Measurements from ENCODE around the gene CRYBG2.

DNA sequence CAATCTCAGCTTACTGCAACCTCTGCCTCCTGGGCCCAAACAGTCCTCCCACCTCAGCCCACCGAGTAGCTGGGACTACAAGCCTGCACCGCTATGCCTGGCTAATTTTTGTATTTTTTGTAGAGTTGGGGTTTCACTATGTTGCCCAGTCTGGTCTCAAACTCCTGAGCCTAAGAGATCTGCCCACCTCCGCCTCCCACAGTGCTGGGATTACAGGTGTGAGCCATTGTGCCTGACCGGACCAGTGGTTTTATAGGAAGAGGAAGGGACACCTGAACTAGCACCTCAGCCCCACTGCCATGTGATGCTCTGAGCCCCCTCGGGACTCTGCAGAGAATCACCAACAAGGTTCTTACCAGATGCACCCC, 4.1 kb downstream of the CRYBG2 start:
- TF ChIP-seq, protein P1, sequence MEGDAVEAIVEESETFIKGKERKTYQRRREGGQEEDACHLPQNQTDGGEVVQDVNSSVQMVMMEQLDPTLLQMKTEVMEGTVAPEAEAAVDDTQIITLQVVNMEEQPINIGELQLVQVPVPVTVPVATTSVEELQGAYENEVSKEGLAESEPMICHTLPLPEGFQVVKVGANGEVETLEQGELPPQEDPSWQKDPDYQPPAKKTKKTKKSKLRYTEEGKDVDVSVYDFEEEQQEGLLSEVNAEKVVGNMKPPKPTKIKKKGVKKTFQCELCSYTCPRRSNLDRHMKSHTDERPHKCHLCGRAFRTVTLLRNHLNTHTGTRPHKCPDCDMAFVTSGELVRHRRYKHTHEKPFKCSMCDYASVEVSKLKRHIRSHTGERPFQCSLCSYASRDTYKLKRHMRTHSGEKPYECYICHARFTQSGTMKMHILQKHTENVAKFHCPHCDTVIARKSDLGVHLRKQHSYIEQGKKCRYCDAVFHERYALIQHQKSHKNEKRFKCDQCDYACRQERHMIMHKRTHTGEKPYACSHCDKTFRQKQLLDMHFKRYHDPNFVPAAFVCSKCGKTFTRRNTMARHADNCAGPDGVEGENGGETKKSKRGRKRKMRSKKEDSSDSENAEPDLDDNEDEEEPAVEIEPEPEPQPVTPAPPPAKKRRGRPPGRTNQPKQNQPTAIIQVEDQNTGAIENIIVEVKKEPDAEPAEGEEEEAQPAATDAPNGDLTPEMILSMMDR (IDR thresholded peaks at IDR 0.05; ENCODE audit: low read depth, low read length) = no peak
- TF ChIP-seq POLR2A (IDR thresholded peaks at IDR 0.05; ENCODE audit: extremely low read depth, insufficient read length) (no peak), MYC (IDR thresholded peaks at IDR 0.05; ENCODE audit: low read depth, low read length) (no peak)
- TF ChIP-seq, protein P2, sequence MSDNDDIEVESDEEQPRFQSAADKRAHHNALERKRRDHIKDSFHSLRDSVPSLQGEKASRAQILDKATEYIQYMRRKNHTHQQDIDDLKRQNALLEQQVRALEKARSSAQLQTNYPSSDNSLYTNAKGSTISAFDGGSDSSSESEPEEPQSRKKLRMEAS (IDR thresholded peaks at IDR 0.05; ENCODE audit: low read depth, low read length) = no peak
